ENCODE data around the gene JAG1. TPM values are rescaled to one million over a fixed set of nuclear protein-coding genes. Genes with fewer than 3 reads are reported as not detected.

The JAG1 gene
- total RNA-seq, 2 experiments from 2014 or later: 0.32 to 0.67 TPM

DNA sequence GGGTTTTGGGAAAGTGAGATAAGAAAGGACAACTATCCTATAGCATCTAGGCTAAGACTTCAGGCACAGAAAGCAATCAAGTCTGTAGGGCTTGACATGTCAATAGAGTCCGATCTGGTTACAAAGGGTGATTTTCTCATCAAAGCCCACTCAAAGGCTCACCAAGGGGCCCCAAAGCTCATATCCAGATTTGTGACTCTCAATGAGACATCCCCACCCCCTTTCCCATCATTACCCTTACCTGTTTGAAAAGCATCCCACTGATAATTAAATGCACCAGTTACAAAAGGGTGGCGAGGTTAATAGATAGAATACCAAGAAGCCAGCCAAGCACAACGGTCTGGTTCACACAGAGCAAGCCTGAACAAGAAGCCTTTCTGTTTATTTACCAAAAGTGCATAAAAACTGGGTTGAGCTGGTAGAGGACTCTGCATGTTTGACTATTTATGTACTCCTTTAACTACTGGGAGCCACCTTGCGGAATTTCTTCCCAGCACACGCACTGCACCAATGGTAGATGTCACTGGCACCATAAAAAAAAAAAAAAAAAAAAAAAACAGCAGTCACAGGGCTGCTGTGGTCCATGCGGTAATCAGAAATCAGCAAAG, 6.1 kb downstream of the JAG1 start:
- POLR2A ChIA-PET: interaction anchor here (0.7 kb wide), 1 partner anchor 79 kb away, joined by 4 read pairs; no protein-coding TSS in a partner anchor
- H2AFZ ChIP-seq (ENCODE audit: low read length): no peak overlapping the region
- no peaks in the 10 kb centered on the region for H4K20me1 ChIP-seq (ENCODE audit: insufficient read depth, low read length)
- BruUV-seq (replicated peaks): no TSS peak
- CTCF ChIA-PET (ENCODE audit: unreplicated experiment): no interaction called here
- H3K9me3 ChIP-seq (ENCODE audit: low read length): no peaks in the 10 kb centered on the region
- DNase-seq (ENCODE audit: low spot score): no peak
- no peak for TF ChIP-seq EZH2phosphoT487 (IDR thresholded peaks at IDR 0.05; ENCODE audit: borderline replicate concordance, low read depth, low read length)
- TF ChIP-seq, protein P1, sequence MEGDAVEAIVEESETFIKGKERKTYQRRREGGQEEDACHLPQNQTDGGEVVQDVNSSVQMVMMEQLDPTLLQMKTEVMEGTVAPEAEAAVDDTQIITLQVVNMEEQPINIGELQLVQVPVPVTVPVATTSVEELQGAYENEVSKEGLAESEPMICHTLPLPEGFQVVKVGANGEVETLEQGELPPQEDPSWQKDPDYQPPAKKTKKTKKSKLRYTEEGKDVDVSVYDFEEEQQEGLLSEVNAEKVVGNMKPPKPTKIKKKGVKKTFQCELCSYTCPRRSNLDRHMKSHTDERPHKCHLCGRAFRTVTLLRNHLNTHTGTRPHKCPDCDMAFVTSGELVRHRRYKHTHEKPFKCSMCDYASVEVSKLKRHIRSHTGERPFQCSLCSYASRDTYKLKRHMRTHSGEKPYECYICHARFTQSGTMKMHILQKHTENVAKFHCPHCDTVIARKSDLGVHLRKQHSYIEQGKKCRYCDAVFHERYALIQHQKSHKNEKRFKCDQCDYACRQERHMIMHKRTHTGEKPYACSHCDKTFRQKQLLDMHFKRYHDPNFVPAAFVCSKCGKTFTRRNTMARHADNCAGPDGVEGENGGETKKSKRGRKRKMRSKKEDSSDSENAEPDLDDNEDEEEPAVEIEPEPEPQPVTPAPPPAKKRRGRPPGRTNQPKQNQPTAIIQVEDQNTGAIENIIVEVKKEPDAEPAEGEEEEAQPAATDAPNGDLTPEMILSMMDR (conservative IDR thresholded peaks at IDR 0.05; ENCODE audit: low read length): no peak
- H3K79me2 ChIP-seq (ENCODE audit: insufficient read depth, low read depth, low read length): no peaks in the 10 kb centered on the region
- H3K4me1 ChIP-seq (ENCODE audit: insufficient read depth, low read length, poor library complexity, severe bottlenecking): peaks cover 26% of the 10 kb centered on the region
- H3K4me3 ChIP-seq (ENCODE audit: low read depth, low read length, poor library complexity, severe bottlenecking): no peak overlapping the region
- no peaks in the 10 kb centered on the region for H3K36me3 ChIP-seq (ENCODE audit: insufficient read depth, low read length)
- H3K27ac ChIP-seq (ENCODE audit: low read depth, low read length, poor library complexity, severe bottlenecking): no peak overlapping the region
- intact Hi-C loops (cut with micrococcal nuclease; ENCODE audit: unreplicated experiment): no loop called here
- no peak overlapping the region for H3K4me2 ChIP-seq (ENCODE audit: low read length)
- H3K9me2 ChIP-seq (ENCODE audit: insufficient read depth, low read length): no peaks in the 10 kb centered on the region

DNA sequence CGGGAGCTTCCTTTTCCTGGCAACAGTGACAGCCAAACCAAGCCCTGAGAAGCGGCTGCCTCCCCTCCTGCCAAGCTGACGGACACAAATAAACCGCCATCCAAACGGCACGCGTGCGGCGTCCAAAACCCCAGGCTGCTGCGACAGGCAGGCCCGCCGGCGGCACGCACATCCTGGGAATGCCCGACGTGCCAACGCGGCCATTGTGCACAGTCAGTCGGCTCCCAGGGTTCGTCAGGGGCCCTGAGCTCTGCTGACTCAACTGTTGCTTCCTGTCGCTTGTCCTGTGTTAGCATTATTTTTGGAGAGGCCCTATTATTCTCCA, 6.8 kb downstream of the JAG1 start:
- DNase-seq (ENCODE audit: low spot score): no peak
- H3K9me2 ChIP-seq (ENCODE audit: insufficient read depth, low read length): no peaks in the 10 kb centered on the region
- H3K4me2 ChIP-seq (ENCODE audit: low read length): no peak overlapping the region
- TF ChIP-seq, protein P1 (conservative IDR thresholded peaks at IDR 0.05; ENCODE audit: low read length): no peak
- TF ChIP-seq EZH2phosphoT487 (IDR thresholded peaks at IDR 0.05; ENCODE audit: borderline replicate concordance, low read depth, low read length): no peak
- H3K9me3 ChIP-seq (ENCODE audit: low read length): no peaks in the 10 kb centered on the region
- H3K79me2 ChIP-seq (ENCODE audit: insufficient read depth, low read depth, low read length): no peaks in the 10 kb centered on the region
- H2AFZ ChIP-seq (ENCODE audit: low read length): no peak overlapping the region
- no peaks in the 10 kb centered on the region for H4K20me1 ChIP-seq (ENCODE audit: insufficient read depth, low read length)
- no peak overlapping the region for H3K27ac ChIP-seq (ENCODE audit: low read depth, low read length, poor library complexity, severe bottlenecking)
- intact Hi-C loops (cut with micrococcal nuclease; ENCODE audit: unreplicated experiment): no loop called here
- ChIA-PET POLR2A (no interaction called here), CTCF (ENCODE audit: unreplicated experiment) (no interaction called here)
- H3K4me3 ChIP-seq (ENCODE audit: low read depth, low read length, poor library complexity, severe bottlenecking): no peak overlapping the region
- no TSS peak for BruUV-seq (replicated peaks)
- peaks cover 20% of the 10 kb centered on the region for H3K4me1 ChIP-seq (ENCODE audit: insufficient read depth, low read length, poor library complexity, severe bottlenecking)
- H3K36me3 ChIP-seq (ENCODE audit: insufficient read depth, low read length): no peaks in the 10 kb centered on the region

DNA sequence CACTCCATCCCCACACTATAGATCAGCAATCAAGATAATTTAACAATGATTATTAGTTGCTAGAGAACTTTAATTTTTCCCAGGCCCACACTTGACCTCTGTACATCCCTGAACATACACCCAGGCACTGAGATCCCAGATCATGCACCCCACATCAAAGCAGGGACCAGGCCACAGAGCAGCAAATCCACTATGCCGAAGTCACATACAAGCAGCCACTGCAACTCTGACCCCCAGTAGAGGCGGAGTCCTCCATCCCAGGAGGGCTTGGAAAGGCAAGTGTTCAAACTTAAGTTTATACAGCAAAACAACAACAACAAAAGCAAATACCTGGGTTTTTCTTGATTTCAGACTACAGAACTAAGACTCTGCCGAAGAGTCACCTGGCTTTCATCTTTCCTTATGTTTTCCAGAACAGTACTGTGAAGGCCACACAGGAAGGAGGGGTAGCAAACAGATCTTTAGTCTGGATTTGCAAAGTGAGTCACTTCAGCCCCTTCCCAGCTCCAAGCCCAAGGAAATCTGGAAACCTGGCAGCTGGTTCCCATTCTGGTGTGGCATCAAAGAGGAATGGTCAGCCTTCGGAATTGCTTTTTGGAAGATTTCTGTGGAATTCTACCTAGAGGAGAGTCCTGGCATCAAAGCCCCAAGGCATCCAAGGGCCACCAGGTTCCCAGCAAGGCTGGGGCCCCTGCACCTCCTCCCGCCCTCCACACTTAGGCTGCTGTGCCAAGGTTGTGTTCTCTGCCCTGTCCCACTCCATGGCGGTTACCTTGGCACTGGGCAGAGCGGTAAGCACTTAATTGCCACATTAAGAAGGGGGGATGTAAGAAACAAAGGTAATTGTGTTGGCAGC, 7.3 kb downstream of the JAG1 start:
- Histone ChIP-seq H4K20me1 (ENCODE audit: insufficient read depth, low read length) (no peaks in the 10 kb centered on the region), H3K27ac (ENCODE audit: low read depth, low read length, poor library complexity, severe bottlenecking) (no peak overlapping the region), H3K4me3 (ENCODE audit: low read depth, low read length, poor library complexity, severe bottlenecking) (no peak overlapping the region), H3K9me3 (ENCODE audit: low read length) (no peaks in the 10 kb centered on the region), H3K9me2 (ENCODE audit: insufficient read depth, low read length) (no peaks in the 10 kb centered on the region), H2AFZ (ENCODE audit: low read length) (no peak overlapping the region), H3K4me1 (ENCODE audit: insufficient read depth, low read length, poor library complexity, severe bottlenecking) (peaks cover 17% of the 10 kb centered on the region), H3K36me3 (ENCODE audit: insufficient read depth, low read length) (no peaks in the 10 kb centered on the region), H3K79me2 (ENCODE audit: insufficient read depth, low read depth, low read length) (no peaks in the 10 kb centered on the region), H3K4me2 (ENCODE audit: low read length) (no peak overlapping the region)
- BruUV-seq (replicated peaks): no TSS peak
- no peak for TF ChIP-seq EZH2phosphoT487 (IDR thresholded peaks at IDR 0.05; ENCODE audit: borderline replicate concordance, low read depth, low read length)
- TF ChIP-seq, protein P1 (conservative IDR thresholded peaks at IDR 0.05; ENCODE audit: low read length): no peak
- POLR2A ChIA-PET: no interaction called here
- DNase-seq (ENCODE audit: low spot score): no peak
- CTCF ChIA-PET (ENCODE audit: unreplicated experiment): no interaction called here
- intact Hi-C loops (cut with micrococcal nuclease; ENCODE audit: unreplicated experiment): no loop called here

Measured in OCI-LY7 (cell line).